ENCODE data around the gene SLC30A3. TPM values are rescaled to one million over a fixed set of nuclear protein-coding genes. Genes with fewer than 3 reads are reported as not detected.

Gene SLC30A3
- total RNA-seq, 3 donors from 2014 or later (not counting 1 experiment from before 2014, with no cell fraction given), result not detected

DNA sequence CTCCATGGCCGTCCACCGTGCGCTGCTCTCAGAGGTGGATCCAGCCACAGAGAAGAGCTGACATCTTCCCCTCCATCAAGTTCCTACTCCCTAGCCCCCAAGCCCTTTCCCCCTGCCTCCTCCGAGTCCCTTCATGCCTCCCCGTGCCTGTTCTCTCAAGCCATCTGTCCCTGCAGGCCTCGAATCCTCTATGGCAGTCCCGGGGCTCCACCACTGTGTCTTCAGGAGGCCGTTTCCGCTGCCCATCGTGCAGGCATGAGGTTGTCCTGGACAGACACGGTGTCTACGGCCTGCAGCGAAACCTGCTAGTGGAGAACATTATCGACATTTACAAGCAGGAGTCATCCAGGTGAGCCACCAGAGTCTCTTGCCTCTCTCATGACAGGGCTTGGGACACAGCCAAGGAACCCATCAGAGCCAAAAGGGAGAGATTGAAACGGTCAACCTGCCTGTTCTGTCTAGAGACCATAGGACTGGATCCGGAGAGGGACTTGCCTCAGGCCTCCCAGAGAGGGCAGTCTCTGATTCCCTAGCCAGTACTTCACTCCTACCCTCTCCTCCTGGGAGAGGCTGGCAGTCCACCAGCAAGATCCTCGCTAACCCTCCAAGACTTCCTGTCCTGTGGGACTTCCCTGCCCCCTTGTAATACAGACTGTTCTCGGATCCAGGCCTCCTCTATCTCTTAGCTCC lies 35.7 kb upstream of the SLC30A3 start:
- no peaks in the 10 kb centered on the region for H3K9me3 ChIP-seq (ENCODE audit: control insufficient read depth, insufficient read depth, low read length)
- TF ChIP-seq, protein P1, sequence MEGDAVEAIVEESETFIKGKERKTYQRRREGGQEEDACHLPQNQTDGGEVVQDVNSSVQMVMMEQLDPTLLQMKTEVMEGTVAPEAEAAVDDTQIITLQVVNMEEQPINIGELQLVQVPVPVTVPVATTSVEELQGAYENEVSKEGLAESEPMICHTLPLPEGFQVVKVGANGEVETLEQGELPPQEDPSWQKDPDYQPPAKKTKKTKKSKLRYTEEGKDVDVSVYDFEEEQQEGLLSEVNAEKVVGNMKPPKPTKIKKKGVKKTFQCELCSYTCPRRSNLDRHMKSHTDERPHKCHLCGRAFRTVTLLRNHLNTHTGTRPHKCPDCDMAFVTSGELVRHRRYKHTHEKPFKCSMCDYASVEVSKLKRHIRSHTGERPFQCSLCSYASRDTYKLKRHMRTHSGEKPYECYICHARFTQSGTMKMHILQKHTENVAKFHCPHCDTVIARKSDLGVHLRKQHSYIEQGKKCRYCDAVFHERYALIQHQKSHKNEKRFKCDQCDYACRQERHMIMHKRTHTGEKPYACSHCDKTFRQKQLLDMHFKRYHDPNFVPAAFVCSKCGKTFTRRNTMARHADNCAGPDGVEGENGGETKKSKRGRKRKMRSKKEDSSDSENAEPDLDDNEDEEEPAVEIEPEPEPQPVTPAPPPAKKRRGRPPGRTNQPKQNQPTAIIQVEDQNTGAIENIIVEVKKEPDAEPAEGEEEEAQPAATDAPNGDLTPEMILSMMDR (IDR thresholded peaks at IDR 0.05), result no peak
- no peak overlapping the region for H3K4me3 Mint-ChIP-seq
- H3K27ac ChIP-seq (ENCODE audit: low read length), result no peak overlapping the region
- H3K27me3 ChIP-seq (ENCODE audit: control insufficient read depth, insufficient read depth, low read length), result no peaks in the 10 kb centered on the region
- H3K27ac Mint-ChIP-seq, result no peak overlapping the region
- no peaks in the 10 kb centered on the region for H3K36me3 ChIP-seq (ENCODE audit: control insufficient read depth, insufficient read depth, low read length)
- DNase-seq (no peak), ATAC-seq (no peak)
- no peaks in the 10 kb centered on the region for H3K36me3 Mint-ChIP-seq
- no peaks in the 10 kb centered on the region for H3K4me1 Mint-ChIP-seq
- no peaks in the 10 kb centered on the region for H3K9me3 Mint-ChIP-seq
- intact Hi-C loops (cut with micrococcal nuclease), result no loop called here
- peaks cover 0 to 2% of the 10 kb centered on the region in 2 donors for H3K27me3 Mint-ChIP-seq (ENCODE audit: low read depth in 2 of 2)
- H3K4me1 ChIP-seq (ENCODE audit: control insufficient read depth, insufficient read depth, low read length), result peaks cover 3% of the 10 kb centered on the region
- H3K4me3 ChIP-seq (ENCODE audit: low read length), result no peak overlapping the region
- WGBS (ENCODE audit: insufficient coverage), result 90% methylated on average over 18 of the region's 18 CpGs

DNA sequence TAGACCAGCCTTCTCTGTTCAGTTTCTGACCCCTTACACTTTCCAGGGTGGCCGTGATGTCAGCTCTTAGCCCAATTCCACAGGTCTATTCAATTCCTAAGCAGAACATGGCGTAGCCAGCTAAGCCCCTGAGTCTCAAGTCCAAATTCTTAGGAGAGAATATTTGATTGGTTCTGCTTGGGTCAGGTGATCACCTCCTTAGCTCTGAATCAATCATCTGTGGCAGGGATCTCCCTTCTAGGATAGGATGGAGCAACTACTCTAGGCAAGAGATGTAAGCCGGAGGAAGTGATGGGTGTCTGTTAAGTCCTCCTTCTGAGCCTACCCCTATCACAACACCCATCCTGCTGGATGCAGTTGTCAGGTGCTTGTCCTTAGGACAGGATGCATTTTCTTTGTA lies 34.3 kb upstream of the SLC30A3 start:
- Histone ChIP-seq H3K4me1 (ENCODE audit: control insufficient read depth, insufficient read depth, low read length) (no peaks in the 10 kb centered on the region), H3K9me3 (ENCODE audit: control insufficient read depth, insufficient read depth, low read length) (no peaks in the 10 kb centered on the region), H3K36me3 (ENCODE audit: control insufficient read depth, insufficient read depth, low read length) (no peaks in the 10 kb centered on the region), H3K27me3 (ENCODE audit: control insufficient read depth, insufficient read depth, low read length) (no peaks in the 10 kb centered on the region), H3K4me3 (ENCODE audit: low read length) (no peak overlapping the region), H3K27ac (ENCODE audit: low read length) (no peak overlapping the region)
- Mint-ChIP-seq H3K27me3 (ENCODE audit: low read depth in 2 of 2) (peaks cover 0 to 2% of the 10 kb centered on the region in 2 donors), H3K4me1 (no peaks in the 10 kb centered on the region), H3K9me3 (no peaks in the 10 kb centered on the region), H3K27ac (no peak overlapping the region), H3K4me3 (no peak overlapping the region), H3K36me3 (no peaks in the 10 kb centered on the region)
- intact Hi-C loops (cut with micrococcal nuclease), result no loop called here
- 93% methylated on average over 2 of the region's 3 CpGs for WGBS (ENCODE audit: insufficient coverage)
- DNase-seq (no peak), ATAC-seq (no peak)
- TF ChIP-seq, protein P1 (IDR thresholded peaks at IDR 0.05), result no peak

GRCh38 chr2:27296481-27296880 lies 33.6 kb upstream of the SLC30A3 start:
- intact Hi-C loops (cut with micrococcal nuclease), result no loop called here

More at GRCh38 chr2:27296481-27296880, 33.6 kb upstream of the SLC30A3 start:
- peaks cover 0 to 2% of the 10 kb centered on the region in 2 donors for H3K27me3 Mint-ChIP-seq (ENCODE audit: low read depth in 2 of 2)
- H3K9me3 Mint-ChIP-seq, result no peaks in the 10 kb centered on the region
- H3K4me3 Mint-ChIP-seq, result no peak overlapping the region
- no peak overlapping the region for H3K4me3 ChIP-seq (ENCODE audit: low read length)
- no peaks in the 10 kb centered on the region for H3K36me3 ChIP-seq (ENCODE audit: control insufficient read depth, insufficient read depth, low read length)
- ATAC-seq (no peak), DNase-seq (no peak)
- no peaks in the 10 kb centered on the region for H3K9me3 ChIP-seq (ENCODE audit: control insufficient read depth, insufficient read depth, low read length)
- H3K4me1 ChIP-seq (ENCODE audit: control insufficient read depth, insufficient read depth, low read length), result no peaks in the 10 kb centered on the region
- 89% methylated on average over 3 of the region's 4 CpGs for WGBS (ENCODE audit: insufficient coverage)
- H3K27me3 ChIP-seq (ENCODE audit: control insufficient read depth, insufficient read depth, low read length), result no peaks in the 10 kb centered on the region
- no peaks in the 10 kb centered on the region for H3K36me3 Mint-ChIP-seq
- H3K4me1 Mint-ChIP-seq, result no peaks in the 10 kb centered on the region
- no peak overlapping the region for H3K27ac Mint-ChIP-seq
- TF ChIP-seq, protein P1 (IDR thresholded peaks at IDR 0.05), result no peak
- H3K27ac ChIP-seq (ENCODE audit: low read length), result no peak overlapping the region
